Endometrium (tissue), 2 donors: ENCODE data around the gene TP53TG3B.
"Not testable (repeated sequence)": the region's sequence is repeated elsewhere in the genome, so short reads cannot be mapped to it uniquely, and the experiment has no call there.

Source experiments
- FAIRE-seq: peaks from 2 replicates; lab custom pipeline; 2012; peaks lifted over from hg19 to GRCh38; lab: Jason Lieb, UNC
- donor health status: control.
- donor health status: control.

The TP53TG3B gene, protein sequence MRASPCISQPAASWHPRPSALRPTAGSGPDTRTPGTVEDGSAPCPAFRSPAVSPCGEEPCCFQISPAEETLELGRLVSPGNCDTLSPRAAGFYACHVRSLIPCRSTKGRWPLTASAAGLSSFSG

DNA sequence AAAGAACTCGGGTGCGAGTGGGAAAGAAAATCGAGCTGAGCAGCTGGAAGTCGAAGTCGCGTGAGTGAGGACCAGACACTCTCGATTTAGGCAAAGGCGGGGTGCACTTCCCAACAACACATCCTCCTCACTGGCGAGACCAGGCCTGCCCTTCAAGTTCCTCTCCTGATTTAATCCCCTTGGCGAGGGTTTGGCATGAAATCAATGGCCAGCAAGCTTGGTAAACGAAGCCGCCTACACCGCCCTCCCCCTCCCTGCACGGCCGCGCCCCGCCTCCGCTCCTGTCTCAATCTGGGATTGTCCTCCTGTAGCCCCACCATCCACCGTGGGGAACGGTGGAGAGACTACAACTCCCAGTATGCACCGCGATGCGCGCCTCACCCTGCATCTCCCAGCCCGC lies at the start of gene TP53TG3B:
Gene TP53TG3B, plus strand, starts transcription at position 301 of the 400 bp plus-strand sequence. Its CDS starts 68 bp downstream, at position 369.
- FAIRE-seq, result not testable (repeated sequence)

DNA sequence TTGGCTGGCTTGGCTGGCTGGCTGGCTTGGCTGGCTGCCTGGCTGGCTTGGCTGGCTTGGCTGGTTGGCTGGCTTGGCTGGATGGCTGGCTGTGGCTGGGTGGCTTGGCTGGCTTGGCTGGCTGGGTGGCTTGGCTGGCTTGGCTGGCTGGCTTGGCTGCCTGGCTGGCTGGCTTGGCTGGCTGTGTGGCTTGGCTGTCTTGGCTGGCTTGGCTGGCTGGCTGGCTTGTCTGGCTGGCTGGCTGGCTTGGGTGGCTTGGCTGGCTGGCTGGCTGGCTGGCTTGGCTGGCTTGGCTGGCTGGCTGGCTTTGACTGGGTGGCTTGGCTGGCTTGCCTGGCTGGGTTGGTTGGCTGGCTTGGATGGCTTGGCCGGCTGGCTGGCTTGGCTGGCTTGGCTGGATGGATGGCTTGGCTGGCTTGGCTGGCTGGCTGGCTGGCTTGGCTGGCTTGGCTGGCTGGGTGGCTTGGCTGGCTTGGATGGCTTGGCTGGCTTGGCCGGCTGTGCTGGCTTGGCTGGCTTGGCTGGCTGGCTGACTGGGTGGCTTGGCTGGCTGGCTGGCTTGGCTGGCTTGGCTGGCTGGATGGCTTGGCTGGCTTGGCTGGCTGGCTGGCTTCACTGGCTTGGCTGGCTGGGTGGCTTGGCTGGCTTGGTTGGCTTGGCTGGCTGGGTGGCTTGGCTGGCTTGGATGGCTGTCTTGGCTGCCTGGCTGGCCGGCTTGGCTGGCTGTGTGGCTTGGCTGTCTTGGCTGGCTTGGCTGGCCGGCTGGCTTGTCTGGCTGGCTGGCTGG lies 24.2 kb upstream of the TP53TG3B start:
- not testable (repeated sequence) for FAIRE-seq

DNA sequence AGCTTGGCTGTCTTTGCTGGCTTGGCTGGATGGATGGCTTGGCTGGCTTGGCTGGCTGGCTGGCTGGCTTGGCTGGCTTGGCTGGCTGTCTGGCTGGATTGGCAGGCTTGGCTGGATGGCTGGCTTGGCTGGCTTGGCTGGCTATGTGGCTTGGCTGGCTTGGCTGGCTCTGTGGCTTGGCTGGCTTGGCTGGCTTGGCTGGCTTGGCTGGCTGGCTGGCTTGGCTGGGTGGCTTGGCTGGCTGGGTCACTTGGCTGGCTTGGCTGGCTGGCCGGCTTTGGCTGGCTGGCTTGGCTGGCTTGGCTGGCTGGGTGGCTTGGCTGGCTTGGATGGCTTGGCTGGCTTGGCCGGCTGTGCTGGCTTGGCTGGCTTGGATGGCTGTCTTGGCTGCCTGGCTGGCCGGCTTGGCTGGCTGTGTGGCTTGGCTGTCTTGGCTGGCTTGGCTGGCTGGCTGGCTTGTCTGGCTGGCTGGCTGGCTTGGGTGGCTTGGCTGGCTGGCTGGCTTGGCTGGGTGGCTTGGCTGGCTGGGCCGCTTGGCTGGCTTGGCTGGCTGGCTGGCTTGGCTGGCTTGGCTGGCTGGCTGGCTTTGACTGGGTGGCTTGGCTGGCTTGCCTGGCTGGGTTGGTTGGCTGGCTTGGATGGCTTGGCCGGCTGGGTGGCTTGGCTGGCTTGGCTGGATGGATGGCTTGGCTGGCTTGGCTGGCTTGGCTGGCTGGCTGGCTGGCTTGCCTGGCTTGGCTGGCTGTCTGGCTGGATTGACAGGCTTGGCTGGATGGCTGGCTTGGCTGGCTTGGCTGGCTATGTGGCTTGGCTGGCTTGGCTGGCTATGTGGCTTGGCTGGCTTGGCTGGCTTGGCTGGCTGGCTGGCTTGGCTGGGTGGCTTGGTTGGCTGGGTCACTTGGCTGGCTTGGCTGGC lies 22.8 kb upstream of the TP53TG3B start:
- FAIRE-seq, result not testable (repeated sequence)

DNA sequence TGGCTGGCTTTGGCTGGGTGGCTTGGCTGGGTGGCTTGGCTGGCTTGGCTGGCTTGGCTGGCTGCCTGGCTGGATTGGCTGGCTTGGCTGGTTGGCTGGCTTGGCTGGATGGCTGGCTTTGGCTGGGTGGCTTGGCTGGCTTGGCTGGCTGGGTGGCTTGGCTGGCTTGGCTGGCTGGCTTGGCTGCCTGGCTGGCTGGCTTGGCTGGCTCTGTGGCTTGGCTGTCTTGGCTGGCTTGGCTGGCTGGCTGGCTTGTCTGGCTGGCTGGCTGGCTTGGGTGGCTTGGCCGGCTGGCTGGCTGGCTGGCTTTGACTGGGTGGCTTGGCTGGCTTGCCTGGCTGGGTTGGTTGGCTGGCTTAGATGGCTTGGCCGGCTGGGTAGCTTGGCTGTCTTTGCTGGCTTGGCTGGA lies 22.1 kb upstream of the TP53TG3B start:
- not testable (repeated sequence) for FAIRE-seq

DNA sequence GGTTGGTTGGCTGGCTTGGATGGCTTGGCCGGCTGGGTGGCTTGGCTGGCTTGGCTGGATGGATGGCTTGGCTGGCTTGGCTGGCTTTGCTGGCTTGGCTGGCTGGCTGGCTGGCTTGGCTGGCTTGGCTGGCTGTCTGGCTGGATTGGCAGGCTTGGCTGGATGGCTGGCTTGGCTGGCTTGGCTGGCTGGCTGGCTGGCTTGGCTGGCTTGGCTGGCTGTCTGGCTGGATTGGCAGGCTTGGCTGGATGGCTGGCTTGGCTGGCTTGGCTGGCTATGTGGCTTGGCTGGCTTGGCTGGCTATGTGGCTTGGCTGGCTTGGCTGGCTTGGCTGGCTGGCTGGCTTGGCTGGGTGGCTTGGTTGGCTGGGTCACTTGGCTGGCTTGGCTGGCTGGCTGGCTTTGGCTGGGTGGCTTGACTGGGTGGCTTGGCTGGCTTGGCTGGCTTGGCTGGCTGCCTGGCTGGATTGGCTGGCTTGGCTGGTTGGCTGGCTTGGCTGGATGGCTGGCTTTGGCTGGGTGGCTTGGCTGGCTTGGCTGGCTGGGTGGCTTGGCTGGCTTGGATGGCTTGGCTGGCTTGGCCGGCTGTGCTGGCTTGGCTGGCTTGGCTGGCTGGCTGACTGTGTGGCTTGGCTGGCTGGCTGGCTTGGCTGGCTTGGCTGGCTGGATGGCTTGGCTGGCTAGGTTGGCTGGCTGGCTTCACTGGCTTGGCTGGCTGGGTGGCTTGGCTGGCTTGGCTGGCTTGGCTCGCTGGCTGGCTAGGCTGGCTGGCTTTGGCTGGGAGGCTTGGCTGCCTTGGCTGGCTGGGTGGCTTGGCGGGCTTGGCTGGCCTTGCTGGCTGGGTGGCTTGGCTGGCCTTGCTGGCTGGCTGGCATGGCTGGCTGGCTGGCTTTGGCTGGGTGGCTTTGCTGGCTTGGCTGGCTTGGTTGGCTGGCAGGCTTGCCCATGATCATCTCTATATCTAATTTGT lies 21.3 kb upstream of the TP53TG3B start:
- not testable (repeated sequence) for FAIRE-seq
